ENCODE data around the gene BCOR.

Gene BCOR

GRCh38 chrX:40003428-40004245 lies 94.1 kb downstream of the BCOR start:
- DNase-seq (ENCODE audit: low spot score): no peak

- DNase-seq (ENCODE audit: low spot score): no peak
Measured at GRCh38 chrX:40003071-40003427, 94.7 kb downstream of the BCOR start.
